Measurements from ENCODE around the gene CX3CL1.

DNA sequence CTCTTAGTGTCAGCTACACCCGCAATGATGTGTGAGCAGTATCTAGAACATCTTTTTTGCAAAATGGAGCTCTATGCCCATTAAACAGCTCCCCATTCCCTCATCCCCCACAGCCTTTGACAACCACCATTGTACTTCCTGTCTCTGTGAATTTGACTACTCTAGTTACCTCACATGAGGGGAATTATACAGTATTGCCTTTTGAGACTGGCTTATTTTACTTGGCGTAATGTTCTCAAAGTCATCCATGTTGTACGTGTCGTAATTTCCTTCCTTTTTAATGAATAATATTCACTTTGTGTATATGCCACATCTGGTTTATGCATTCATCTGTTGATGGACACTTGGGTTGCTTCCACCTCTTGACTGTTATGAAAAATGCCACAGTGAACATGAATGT is 36.9 kb upstream of the CX3CL1 start:
- TF ChIP-seq POLR2AphosphoS5 (IDR thresholded peaks at IDR 0.05; ENCODE audit: low read depth, low read length) (no peak), YY1 (IDR thresholded peaks at IDR 0.05; ENCODE audit: extremely low read depth, insufficient replicate concordance, low read depth, low read length) (no peak), JUND (IDR thresholded peaks at IDR 0.05) (no peak), CEBPB (IDR thresholded peaks at IDR 0.05; ENCODE audit: low read depth) (no peak), POLR2A (IDR thresholded peaks at IDR 0.05; ENCODE audit: borderline replicate concordance, extremely low read depth, insufficient read depth, insufficient read length) (no peak), FOSL1 (IDR thresholded peaks at IDR 0.05; ENCODE audit: low read depth) (no peak), EZH2phosphoT487 (IDR thresholded peaks at IDR 0.05; ENCODE audit: borderline replicate concordance) (no peak), EZH2 (IDR thresholded peaks at IDR 0.05) (no peak)
- TF ChIP-seq, protein P1, sequence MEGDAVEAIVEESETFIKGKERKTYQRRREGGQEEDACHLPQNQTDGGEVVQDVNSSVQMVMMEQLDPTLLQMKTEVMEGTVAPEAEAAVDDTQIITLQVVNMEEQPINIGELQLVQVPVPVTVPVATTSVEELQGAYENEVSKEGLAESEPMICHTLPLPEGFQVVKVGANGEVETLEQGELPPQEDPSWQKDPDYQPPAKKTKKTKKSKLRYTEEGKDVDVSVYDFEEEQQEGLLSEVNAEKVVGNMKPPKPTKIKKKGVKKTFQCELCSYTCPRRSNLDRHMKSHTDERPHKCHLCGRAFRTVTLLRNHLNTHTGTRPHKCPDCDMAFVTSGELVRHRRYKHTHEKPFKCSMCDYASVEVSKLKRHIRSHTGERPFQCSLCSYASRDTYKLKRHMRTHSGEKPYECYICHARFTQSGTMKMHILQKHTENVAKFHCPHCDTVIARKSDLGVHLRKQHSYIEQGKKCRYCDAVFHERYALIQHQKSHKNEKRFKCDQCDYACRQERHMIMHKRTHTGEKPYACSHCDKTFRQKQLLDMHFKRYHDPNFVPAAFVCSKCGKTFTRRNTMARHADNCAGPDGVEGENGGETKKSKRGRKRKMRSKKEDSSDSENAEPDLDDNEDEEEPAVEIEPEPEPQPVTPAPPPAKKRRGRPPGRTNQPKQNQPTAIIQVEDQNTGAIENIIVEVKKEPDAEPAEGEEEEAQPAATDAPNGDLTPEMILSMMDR (IDR thresholded peaks at IDR 0.05 in 2 of 3, conservative IDR thresholded peaks at IDR 0.05 in 1 of 3; ENCODE audit: borderline replicate concordance in 1 of 3, insufficient read depth in 1 of 3, low read depth in 2 of 3, low read length in 2 of 3): no peak
- TF ChIP-seq, protein P2, sequence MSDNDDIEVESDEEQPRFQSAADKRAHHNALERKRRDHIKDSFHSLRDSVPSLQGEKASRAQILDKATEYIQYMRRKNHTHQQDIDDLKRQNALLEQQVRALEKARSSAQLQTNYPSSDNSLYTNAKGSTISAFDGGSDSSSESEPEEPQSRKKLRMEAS (IDR thresholded peaks at IDR 0.05): no peak
- TF ChIP-seq, protein P3, sequence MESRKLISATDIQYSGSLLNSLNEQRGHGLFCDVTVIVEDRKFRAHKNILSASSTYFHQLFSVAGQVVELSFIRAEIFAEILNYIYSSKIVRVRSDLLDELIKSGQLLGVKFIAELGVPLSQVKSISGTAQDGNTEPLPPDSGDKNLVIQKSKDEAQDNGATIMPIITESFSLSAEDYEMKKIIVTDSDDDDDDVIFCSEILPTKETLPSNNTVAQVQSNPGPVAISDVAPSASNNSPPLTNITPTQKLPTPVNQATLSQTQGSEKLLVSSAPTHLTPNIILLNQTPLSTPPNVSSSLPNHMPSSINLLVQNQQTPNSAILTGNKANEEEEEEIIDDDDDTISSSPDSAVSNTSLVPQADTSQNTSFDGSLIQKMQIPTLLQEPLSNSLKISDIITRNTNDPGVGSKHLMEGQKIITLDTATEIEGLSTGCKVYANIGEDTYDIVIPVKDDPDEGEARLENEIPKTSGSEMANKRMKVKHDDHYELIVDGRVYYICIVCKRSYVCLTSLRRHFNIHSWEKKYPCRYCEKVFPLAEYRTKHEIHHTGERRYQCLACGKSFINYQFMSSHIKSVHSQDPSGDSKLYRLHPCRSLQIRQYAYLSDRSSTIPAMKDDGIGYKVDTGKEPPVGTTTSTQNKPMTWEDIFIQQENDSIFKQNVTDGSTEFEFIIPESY (IDR thresholded peaks at IDR 0.05; ENCODE audit: extremely low read depth, insufficient replicate concordance, low read length): no peak
- TF ChIP-seq, protein P4, sequence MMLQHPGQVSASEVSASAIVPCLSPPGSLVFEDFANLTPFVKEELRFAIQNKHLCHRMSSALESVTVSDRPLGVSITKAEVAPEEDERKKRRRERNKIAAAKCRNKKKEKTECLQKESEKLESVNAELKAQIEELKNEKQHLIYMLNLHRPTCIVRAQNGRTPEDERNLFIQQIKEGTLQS (IDR thresholded peaks at IDR 0.05): no peak

All from HCT116 (cell line).